Eye (tissue), 1 donor: ENCODE results near the gene FAM181A.

Source experiments
- DNase-seq: peaks from one replicate; pipeline ENCODE4 v3.0.0-alpha.2; 2015

FAM181A gene

DNA sequence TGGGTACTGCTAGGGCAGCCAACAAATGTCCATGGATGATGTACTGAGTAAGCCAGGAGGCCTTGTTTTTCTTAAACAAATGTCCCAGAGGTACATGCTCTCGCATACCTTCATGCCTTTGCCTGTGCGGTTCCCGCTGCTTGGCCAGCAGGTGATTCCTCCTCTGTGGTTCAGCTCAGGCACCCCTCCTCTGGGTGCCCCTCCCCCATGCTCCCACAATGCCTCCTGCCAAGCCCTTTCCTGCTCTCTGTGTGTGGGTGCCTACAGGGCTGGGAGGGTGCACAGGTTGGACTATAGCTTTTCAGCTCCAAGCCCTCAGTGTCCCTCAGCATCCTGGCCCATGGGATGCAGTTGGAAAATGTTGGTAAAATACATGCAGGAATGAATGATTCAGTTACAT, 25.7 kb downstream of the FAM181A start:
- no peak for DNase-seq

- DNase-seq = no peak
Observed at GRCh38 chr14:93953263-93953662, 26.1 kb downstream of the FAM181A start.

GRCh38 chr14:93953739-93954515, 26.8 kb downstream of the FAM181A start:
- no peak for DNase-seq

DNA sequence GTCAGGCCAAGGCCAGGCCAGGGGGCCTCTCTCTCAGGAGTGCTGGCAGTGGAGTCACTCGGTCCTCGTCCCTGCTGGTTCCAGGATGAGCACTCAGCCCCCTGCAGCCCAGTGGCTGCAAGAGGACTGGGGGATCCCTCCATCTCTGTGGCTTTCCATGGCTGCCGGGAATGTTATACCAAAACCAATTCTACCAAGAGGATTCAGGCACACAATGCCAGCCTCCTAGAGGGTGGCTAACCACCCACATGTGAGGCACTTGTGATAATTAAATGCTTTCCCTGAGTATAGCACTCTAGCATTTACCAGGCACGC, 27.3 kb downstream of the FAM181A start:
- no peak for DNase-seq

DNA sequence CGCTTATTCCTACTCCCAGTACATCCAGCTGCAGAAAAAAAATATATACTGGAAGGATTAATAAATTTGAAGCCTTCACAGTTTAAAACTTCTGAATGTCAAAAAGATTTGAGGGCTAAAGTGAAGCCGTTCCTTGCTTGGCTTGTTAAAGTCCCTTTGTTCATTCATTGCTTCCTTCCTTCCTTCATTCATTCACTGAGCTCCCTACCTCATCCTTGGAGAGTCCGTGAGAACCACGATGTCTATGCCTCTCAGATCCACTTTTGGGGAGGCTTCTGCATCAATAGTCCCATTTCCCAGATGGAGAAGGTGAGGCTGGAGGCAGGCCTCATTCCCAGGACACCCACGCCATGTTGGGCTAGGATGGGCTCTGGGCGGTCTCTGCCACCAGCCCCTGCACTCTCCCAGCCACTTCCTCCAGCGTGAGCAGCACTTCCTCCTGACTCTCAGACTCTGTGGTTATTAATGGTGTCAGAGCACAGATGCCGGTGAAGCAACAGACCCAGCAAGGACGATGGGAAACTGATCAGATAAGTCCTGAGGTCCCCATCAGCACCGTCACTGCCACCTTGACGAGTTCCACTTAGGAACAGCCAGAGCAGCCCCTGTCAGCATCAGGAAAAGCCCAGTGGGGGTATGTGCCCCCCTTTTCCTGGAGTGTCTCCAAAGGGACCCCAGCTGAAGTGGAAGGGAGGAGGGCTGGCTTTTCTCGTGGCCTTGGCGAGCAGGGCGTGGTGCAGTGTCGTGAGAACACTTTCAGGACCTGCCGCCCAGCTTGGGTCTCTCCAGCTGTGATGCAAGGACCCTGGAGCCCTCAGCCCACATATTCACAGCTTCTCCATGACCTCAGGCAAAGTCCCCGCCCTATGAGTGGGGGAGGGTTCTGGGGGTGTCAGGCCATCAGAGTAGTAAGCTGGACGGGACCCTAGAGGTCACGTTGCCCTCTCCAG, 28.0 kb downstream of the FAM181A start:
- DNase-seq = no peak

DNA sequence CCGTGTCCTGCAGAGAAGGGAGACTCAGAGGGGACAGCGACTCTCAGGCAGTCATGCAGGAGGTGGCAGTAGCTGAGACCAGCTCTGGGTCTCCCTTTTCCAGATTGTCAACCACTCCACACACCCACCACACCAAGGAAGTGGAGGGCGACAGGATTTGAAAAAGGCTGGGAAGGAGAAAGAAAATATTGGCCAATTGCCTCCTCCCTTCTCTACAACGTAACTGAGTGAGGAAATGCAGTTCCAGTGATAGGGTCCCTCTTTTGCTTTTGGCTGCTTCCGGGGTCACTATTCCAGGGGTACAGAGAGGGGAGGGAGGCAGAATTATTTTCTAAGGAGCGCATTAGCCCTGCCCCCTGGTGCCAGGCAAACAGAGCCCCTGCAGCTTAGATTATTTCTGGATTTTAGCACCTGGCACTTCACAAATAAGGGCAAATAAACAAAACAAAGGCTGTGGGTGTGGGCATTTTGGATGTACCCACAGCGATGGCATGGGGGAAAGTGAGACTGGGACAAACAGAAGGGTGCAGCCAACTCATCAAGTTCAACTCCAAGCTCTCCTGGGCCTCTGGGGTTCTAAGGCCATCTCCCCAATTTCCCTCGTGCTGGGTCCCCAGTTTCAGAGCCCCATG, 28.8 kb downstream of the FAM181A start:
- no peak for DNase-seq

GRCh38 chr14:93956514-93957332, 29.6 kb downstream of the FAM181A start:
- peak; percentile 46 for DNase-seq

DNA sequence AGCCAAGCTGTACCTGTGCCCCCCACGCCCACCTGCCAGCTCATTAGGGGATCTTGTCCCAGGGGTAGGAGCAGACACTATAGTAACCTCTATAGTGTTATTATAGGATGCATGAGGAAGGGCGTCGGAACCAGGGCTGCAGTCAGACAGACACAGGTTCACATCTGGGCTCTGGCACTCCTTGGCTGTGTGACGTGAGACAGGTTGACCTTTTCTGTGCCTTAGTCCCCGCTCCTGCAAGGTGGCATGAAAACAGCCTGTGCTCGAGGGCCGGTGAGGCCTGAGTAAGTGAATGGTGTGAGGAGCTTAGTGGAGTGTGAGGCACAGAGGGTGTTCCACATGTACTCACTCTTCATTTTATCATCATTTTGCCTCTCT, 30.2 kb downstream of the FAM181A start:
- no peak for DNase-seq

DNA sequence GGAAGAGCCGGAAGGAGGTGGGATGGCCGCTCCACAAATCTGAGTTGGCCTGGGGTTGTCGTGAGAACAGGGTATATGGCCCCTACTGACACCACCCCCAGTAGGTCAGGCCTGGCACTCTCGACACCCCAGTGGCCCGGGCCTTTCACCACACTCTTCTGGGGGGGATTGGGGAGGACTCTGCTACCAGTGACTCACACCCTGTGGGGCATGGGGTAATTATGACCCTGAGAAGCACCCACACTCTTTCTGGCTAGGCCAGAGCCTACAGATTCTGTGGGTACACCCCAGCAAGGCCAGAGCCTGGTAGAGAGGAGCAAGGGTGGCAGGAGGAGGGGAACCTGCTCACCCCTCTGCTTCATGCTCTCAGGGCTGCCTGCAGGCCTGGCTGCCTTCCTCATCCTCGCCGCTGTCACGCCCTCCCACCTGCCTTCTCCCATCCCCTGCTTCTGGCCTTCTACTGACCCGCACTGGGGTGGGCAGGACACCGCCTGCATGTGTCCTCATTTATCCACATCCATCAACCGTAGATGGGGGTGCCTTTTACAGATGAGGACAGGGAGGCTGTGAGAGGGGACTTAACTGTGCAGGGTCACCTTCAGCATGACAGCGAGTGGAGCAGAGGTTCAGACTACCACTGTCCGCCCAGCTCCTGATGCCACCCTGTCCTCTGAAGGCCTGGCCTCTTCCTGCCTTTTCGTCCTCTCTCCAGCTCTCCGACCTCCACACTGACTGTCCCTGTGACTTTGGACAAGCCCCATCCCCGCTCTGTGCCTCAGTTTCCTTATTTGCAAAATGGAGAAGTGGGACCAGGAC, 30.8 kb downstream of the FAM181A start:
- DNase-seq = no peak

DNA sequence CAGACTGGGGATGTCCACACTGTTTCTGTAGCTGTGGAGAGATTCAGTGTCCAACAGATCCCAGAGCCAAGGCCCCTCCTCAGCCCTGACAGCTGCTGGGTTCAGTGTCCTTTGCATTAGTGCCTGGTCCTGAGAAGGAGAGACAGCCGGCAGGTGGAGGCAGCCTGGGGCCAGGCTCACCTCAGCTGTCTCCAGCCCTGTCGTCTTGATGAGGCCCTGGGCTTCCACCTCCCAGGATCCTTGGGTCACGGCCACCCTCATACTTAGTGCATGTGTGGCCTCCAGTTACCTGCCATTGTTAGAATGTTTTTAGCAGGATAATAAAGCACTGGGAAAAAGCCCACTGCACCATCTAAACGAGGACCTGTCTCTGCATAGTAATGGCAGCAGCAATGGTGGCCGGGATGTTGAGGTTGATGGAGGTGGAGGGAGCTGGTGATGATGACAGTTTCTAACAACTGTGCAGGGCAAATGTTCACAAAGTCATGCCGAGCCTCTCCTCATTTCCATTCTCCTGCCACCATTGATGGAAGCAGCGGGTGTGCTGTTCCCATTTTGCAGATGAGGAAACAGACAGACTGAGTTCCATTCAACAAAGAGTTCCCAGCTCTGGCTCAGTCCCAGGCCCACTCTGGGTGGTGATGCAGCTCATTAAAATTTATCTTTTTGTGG, 31.6 kb downstream of the FAM181A start:
- DNase-seq = no peak

- DNase-seq = no peak
Observed at GRCh38 chr14:93959239-93960107, 32.3 kb downstream of the FAM181A start.

DNA sequence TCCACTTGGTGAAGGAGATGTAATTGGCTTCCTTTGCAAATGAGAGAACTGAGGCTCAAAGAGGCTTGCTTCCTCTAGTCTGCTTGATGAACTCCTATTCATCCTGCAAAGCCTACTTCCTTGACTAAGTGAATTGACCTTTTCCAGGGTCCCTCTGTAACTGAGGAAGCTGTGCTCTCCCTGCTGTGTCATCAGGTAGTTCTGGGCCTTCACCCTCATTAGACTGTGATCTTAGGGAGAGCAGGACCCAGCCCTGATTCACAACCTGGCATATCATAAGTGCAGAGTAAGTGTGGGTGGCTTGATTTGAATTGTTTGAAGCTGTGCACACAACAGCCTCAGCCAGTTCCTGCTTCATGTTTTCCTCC, 32.9 kb downstream of the FAM181A start:
- no peak for DNase-seq

DNA sequence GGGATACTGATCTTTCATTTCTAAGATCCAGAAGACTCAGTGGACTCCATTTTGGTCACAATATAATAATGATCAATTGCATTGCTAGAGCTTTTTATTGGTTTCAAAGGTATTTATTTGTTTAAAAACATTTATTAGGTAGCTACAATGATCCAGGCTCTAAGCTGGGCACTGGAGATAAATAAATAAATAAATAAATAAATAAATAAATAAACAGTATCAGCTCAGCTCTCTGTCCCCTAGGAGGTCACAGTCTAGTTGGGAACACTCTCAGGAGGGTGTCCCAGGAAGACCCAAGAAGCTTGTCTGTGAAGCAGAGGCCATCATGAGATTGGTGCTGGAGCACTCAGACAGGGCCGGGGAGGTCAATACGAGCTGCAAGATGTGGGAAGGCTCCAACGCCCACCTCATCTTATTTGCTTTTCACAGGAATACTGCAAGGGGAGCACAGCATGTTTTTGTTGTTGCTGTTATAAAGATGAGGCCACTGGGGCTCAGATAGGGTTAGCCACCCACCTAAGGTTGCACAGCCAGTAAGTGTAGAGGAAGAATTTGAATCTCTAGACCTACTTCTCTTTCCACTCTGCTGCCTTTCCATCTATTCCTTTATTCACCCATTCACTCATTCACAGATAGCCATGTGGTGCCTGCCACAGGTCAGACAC, 33.8 kb downstream of the FAM181A start:
- DNase-seq = no peak

DNA sequence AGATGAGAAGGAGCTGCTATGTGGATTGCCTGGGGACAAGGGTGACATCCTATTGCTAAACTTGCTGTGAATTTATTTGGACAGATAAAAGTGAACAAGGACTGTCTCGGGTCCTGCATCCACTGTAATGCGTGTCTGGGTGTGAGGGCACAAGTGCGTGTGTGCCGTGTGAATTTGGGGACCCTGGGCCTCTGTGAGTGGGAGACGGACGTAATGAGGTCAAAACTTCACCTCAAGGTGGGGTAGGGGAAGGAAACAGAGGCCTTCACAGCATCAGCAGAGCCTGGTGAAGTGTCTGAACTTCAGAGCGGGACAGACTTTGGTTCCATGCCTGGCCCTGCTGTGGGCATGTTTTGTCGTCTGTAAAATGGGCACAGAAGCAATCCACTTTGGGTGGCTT, 34.5 kb downstream of the FAM181A start:
- DNase-seq = no peak

DNA sequence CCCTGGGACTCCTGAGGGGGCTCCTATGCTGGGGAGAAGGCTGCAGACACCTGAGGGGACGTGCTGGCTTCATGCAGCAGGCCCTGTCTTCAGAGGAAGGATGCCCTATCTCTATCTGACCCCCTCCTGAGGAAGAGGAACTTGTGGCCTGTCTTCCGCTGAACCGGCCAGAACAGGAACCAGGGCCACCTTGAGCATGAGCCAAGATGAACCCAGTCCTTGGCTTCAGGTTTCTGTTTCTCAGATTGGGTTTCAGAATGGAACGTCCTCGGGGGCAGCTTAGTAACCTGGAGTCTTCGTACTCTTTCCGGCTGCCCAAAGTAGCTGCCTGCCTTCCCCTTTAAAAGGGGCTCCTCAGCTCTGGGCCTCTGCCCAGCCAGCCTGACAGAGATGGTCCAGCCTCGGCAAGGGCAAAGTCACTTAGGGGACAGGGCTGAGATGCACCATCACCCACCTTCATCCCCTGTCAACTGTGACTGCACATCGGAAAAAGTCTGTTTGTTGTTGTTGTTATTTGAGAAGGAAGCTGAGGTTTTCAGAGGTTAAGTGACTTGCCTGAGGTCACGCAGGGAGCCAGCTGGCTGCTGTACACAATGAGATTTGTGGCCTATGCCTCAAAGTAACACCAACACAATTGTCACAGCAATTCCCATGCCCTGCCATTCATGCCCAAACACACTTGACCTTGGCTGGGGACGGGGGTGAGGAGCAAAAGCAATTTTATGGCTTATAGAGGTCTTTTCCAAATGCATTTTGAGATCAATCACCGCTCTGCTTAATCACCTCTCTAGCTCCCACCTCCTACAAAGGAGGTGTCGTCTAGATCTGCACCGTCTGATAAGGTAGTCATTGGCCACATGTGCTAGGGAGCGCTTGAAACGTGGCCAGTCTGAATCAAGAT, 35.8 kb downstream of the FAM181A start:
- no peak for DNase-seq

- no peak for DNase-seq
Observed at GRCh38 chr14:93963692-93964091, 36.5 kb downstream of the FAM181A start.

DNA sequence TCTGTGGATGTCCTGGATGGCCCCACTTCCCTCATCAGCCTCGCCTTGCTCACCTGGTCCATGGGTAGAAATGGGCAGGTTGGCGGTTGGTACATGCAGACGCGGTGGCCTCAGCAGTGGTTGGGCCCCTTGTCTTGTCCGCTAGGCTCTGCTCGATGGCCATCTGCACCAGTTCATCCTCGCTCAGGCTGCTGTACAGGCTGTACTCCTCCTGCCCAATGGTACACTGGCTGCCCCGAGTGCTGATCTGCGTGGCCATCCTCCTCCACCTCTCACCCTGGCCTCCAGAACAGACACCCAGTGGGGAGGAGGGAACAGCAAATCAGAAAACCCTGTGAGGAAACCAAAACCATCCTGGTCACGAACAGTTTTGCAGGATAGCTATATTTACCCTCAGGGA, 37.1 kb downstream of the FAM181A start:
- DNase-seq = no peak

DNA sequence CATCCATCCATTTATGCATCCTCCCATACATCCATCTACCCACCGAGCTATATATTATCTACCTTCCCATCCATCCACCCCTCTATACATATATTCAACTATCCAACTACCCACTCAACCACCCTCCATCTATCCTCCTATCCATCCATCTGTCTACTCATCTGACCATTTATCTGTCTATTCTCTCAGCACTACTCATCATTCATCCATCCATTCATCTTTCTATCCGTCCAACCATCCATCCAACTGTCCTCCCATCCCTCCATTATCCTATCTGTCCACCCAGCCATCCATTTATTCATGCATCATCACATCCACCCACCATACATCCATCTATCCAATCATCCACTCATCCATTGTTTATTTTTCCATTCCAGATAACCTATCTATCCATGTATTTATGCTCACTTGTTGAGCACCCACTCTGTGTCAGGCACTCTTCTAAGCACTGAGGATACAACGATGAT, 37.7 kb downstream of the FAM181A start:
- DNase-seq = no peak
